Psoas muscle (tissue), 8 donors: ENCODE measurements around the gene PPBP. TPM values are rescaled to one million over a fixed set of nuclear protein-coding genes. Genes with fewer than 3 reads are reported as not detected.

ENCODE experiments used
- ATAC-seq, 4 donors: fragments of 200-7000 bp; cut with Tn5 transposase; one replicate each; pipeline ENCODE4 v1.9.1; 2020; ENCODE audit warnings: moderate library complexity in 3 of 4, mild to moderate bottlenecking in 2 of 4
- DNase-seq, 2 donors: peaks; one replicate each; pipeline ENCODE4 v3.0.0-alpha.2; 2020
- H3K27ac ChIP-seq: fragments of 200-600 bp; one replicate; pipeline ENCODE4 v1.8.0; 2022
- H3K27me3 ChIP-seq, 3 donors: fragments of 200-600 bp in 1 of 3; one replicate each; pipeline versions ENCODE4 v1.6.1 to v1.8.0; 2013 to 2022; ENCODE audit warnings: low read length in 2 of 3, mild to moderate bottlenecking in 2 of 3, moderate library complexity in 1 of 3; ENCODE audit not compliant: insufficient read depth in 3 of 3
- H3K36me3 ChIP-seq, 2 donors: fragments of 200-600 bp in 1 of 2; one replicate each; pipeline versions ENCODE4 v1.6.1 to v1.8.0; 2013 to 2022; ENCODE audit warnings: low read depth in 1 of 2, mild to moderate bottlenecking in 1 of 2, moderate library complexity in 1 of 2; ENCODE audit not compliant: insufficient read depth in 1 of 2
- H3K4me1 ChIP-seq: fragments of 200-600 bp; one replicate; pipeline ENCODE4 v1.8.0; 2022
- H3K4me3 ChIP-seq: fragments of 200-600 bp; one replicate; pipeline ENCODE4 v1.8.0; 2022; ENCODE audit warnings: mild to moderate bottlenecking
- H3K9me3 ChIP-seq: fragments of 200-600 bp; one replicate; pipeline ENCODE4 v1.8.0; 2022
- WGBS, 3 donors: extraction: QIAGEN DNeasy Blood & Tissue Kit; methylation state at CpG; one replicate each; pipeline versions ENCODE4 v1.1.6 to v1.1.7; 2013; 5-methylcytosine and 5-hydroxymethylcytosine counted together
- intact Hi-C, 2 donors: fragments of 100-400 bp; cut with DNase I; formaldehyde crosslinking; loops; one replicate each; pipeline versions ENCODE4 v1.11.0 to v1.14.2; 2022
- polyA plus RNA-seq, 3 donors: library from polyadenylated mRNA; stranded (reverse); fragments of 200-250 nt; gene quantifications; one replicate each; pipeline ENCODE4 v1.2.3, GENCODE V29; 2013
- total RNA-seq, 4 donors: library from RNA; stranded (reverse); fragmentation: NEBNext Ultra II Directional in 2 of 4; extraction: Animal tissue kit (Norgen Biotek cat#: 25700) in 2 of 4; gene quantifications; one replicate each; pipeline versions ENCODE4 v1.2.1 to v1.2.4, GENCODE V29; 2021 to 2023
- TF ChIP-seq, protein P1 (sequence below): fragments of 200-600 bp; IDR thresholded peaks from one replicate; pipeline ENCODE4 v1.8.0; 2022; ENCODE audit warnings: antibody characterized with exemption
- donor health status: healthy with polysubstance abuse.
- donor health status: DM: no; HTN: no; CAD: no; lungs with moderate emphysema.
- donor health status: Bipolar disorder and iron deficiency.
- donor health status: healthy.
- donor health status: DM: yes; HTN: yes; CAD: no.
- donor health status: DM: no; HTN: no; CAD: no.
- donor health status: DM: no; HTN: no; CAD: no.
- donor health status: DM: yes; HTN: yes; CAD: no.

The PPBP gene
- total and polyA plus RNA-seq, 7 donors: 0.44 to 2.5 (median 1.4) TPM; not detected in 4

DNA sequence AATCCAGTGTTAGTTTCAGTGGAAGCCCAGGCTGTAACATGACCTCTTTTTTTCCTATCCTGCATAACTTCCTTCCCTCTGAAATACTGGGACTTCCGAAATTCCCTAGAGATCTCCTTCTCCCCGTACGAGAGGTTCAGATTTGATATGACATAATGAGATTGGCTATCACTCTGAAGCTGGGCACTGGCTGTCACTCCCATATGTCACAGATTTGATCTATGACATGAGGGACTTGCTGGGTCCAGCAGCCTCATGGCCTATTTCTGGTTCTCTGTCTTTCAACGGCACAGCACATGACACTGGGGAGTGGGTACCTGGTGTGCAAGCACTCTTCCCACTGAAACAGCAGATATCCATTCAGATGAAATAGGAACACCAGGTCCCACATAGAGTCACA lies 42.9 kb downstream of the PPBP start:
- no peak for DNase-seq
- TF ChIP-seq, protein P1, sequence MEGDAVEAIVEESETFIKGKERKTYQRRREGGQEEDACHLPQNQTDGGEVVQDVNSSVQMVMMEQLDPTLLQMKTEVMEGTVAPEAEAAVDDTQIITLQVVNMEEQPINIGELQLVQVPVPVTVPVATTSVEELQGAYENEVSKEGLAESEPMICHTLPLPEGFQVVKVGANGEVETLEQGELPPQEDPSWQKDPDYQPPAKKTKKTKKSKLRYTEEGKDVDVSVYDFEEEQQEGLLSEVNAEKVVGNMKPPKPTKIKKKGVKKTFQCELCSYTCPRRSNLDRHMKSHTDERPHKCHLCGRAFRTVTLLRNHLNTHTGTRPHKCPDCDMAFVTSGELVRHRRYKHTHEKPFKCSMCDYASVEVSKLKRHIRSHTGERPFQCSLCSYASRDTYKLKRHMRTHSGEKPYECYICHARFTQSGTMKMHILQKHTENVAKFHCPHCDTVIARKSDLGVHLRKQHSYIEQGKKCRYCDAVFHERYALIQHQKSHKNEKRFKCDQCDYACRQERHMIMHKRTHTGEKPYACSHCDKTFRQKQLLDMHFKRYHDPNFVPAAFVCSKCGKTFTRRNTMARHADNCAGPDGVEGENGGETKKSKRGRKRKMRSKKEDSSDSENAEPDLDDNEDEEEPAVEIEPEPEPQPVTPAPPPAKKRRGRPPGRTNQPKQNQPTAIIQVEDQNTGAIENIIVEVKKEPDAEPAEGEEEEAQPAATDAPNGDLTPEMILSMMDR: no peak
- Histone ChIP-seq H3K4me1 (no peaks in the 10 kb centered on the region), H3K36me3 (no peaks in the 10 kb centered on the region), H3K27me3 (peaks cover 0 to 40% (median 6%) of the 10 kb centered on the region in 3 donors), H3K27ac (no peak overlapping the region), H3K9me3 (no peaks in the 10 kb centered on the region), H3K4me3 (no peak overlapping the region)
- intact Hi-C loops: no loop called here
- no peak for ATAC-seq
- whole genome bisulfite sequencing, 3 donors: 17 to 46% (median 30%) methylated on average over 4 of the region's 4 CpGs

DNA sequence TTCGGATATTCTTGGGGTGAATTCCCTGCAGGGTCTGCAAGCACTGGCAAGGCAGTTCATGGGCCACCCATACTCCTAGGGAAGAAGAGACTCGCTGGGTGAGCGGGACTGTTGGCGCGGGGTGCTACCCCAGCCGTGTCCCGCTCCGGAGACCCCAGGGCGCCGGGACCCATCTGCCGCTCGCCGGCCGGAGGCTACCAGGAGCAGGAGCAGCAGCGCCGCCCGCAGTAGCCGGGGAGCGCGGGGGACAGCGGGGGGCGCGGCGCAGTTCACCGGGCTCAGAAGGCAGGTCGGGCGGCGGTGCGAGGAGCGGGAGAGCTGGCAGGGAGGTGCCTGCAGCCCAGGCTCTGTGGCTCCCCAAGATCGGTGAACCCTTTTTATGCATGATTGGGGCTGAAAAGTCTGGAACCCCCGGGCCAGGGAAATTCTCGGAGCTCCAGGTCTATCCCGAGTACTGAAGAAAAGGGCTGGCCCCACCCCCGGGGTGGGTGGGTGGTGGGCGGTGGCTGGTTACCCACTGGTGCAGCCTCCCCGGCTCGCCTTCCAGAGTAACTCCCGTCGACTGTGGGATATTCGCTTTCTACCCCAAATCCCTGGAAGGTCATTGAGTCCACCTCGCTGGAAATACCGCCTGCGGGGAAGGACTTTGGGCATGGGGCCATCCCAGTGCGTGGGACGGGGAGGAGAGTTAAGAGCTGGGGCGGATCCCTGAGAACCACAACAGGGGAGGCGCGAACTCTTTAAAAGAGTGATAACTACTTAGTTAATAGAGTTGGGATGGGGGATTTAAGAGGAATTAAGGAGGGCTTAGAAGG lies 43.7 kb downstream of the PPBP start:
- intact Hi-C loops: no loop called here
- no peaks in the 10 kb centered on the region for H3K4me1 ChIP-seq

DNA sequence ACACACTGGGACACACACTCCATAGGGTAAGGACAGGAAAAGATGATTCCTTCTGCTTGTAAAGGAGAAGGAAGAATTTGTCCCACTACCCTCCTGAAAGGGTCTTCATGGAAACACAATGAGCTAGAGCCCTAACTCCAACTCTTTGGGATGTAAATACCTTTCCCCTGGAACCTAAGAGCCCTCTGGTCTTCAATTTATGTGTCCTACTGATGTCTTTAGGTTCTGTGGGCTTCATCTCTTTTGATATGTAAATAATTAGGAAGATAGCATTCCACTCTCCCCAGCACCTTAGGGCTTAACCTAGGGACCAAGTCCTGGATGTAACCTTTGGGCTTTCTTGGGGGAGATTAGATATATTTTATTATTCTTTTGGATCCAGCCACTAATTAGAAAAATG lies 44.4 kb downstream of the PPBP start:
- Histone ChIP-seq H3K27me3 (peaks cover 0 to 40% (median 6%) of the 10 kb centered on the region in 3 donors), H3K36me3 (no peaks in the 10 kb centered on the region), H3K4me1 (no peaks in the 10 kb centered on the region), H3K9me3 (no peaks in the 10 kb centered on the region), H3K27ac (no peak overlapping the region), H3K4me3 (no peak overlapping the region)
- no peak for ATAC-seq
- TF ChIP-seq, protein P1: no peak
- intact Hi-C loops: no loop called here
- no peak for DNase-seq

More for the DNA sequence above, 43.7 kb downstream of the PPBP start:
- Histone ChIP-seq H3K36me3 (no peaks in the 10 kb centered on the region), H3K27ac (no peak overlapping the region), H3K9me3 (no peaks in the 10 kb centered on the region), H3K27me3 (peaks cover 0 to 40% (median 6%) of the 10 kb centered on the region in 3 donors), H3K4me3 (peak overlapping the region; percentile 48)
- TF ChIP-seq, protein P1: no peak
- 3 to 4% (median 4%) methylated on average over 46 to 49 of the region's 49 CpGs for WGBS, 3 donors
- peak in 1 of 2 donors; percentile 13 for DNase-seq
- ATAC-seq: peak in 1 of 4 donors; percentile 25

DNA sequence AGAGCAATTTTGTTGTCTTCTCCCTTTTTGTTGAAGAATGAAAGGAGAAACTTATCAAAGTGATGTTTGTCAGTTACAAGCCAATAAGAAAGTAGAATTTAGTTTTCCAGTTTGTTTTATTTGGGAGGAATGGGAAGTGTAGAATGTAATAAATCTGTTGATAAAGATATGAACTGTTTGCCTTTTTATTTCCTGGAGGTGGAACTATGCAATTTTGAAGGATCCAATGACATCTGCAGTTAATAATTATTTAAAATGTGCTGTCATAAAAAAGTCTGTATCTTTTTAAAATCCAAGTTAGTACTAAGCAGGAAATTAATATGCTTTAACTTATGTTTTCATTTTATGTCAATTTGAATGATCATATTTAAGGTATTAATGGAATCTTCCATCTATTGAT lies 51.0 kb downstream of the PPBP start:
- intact Hi-C loops: no loop called here

More for the DNA sequence above, 51.0 kb downstream of the PPBP start:
- TF ChIP-seq, protein P1: no peak
- no peak overlapping the region for H3K27ac ChIP-seq
- H3K36me3 ChIP-seq: no peaks in the 10 kb centered on the region
- no peak for DNase-seq
- H3K4me1 ChIP-seq: no peaks in the 10 kb centered on the region
- H3K27me3 ChIP-seq: no peaks in the 10 kb centered on the region
- no peak for ATAC-seq
- H3K4me3 ChIP-seq: no peak overlapping the region
- no peaks in the 10 kb centered on the region for H3K9me3 ChIP-seq

Other genes with a start within 250 kb of the PPBP start
- 1 to 10 TPM in 1 of 4 donors, under 1 TPM in 2, not detected in 1; 0.21 to 8.1 (median 0.52) TPM for gene CXCL8, start 247.6 kb downstream of the PPBP start, total RNA-seq
- 1 to 10 TPM in 1 of 3 donors, under 1 TPM in 2; 0.21 to 2.8 (median 0.25) TPM for gene CXCL8, start 247.6 kb downstream of the PPBP start, polyA plus RNA-seq
- under 1 TPM in 2 of 4 donors, not detected in 2; 0.21 to 0.54 TPM for gene CXCL6, start 151.5 kb downstream of the PPBP start, total RNA-seq
- under 1 TPM in 2 of 3 donors, not detected in 1; 0.04 to 0.07 TPM for gene CXCL6, start 151.5 kb downstream of the PPBP start, polyA plus RNA-seq
- not detected for gene PF4V1, start 134.9 kb downstream of the PPBP start, total RNA-seq
- under 1 TPM in 1 of 3 donors, not detected in 2; 0.14 TPM for gene PF4V1, start 134.9 kb downstream of the PPBP start, polyA plus RNA-seq
- gene CXCL1, start 118.8 kb downstream of the PPBP start, total RNA-seq: 1 to 10 TPM in 2 of 4 donors, under 1 TPM in 2; 0.26 to 4.2 (median 1.4) TPM
- 1 to 10 TPM; 1.2 to 2.1 (median 1.6) TPM for gene CXCL1, start 118.8 kb downstream of the PPBP start, polyA plus RNA-seq
- gene PF4, start 6.2 kb downstream of the PPBP start, total RNA-seq: 1 to 10 TPM in 1 of 4 donors, not detected in 3; 1.4 TPM
- gene PF4, start 6.2 kb downstream of the PPBP start, polyA plus RNA-seq: under 1 TPM in 1 of 3 donors, not detected in 2; 0.25 TPM
- gene CXCL5, start 10.5 kb upstream of the PPBP start, total RNA-seq: under 1 TPM; 0.08 to 0.52 (median 0.15) TPM
- under 1 TPM; 0.03 to 0.08 (median 0.05) TPM for gene CXCL5, start 10.5 kb upstream of the PPBP start, polyA plus RNA-seq
- gene CXCL3, start 50.5 kb upstream of the PPBP start, total RNA-seq: 1 to 10 TPM in 1 of 4 donors, under 1 TPM in 3; 0.40 to 2.4 (median 0.77) TPM
- 1 to 10 TPM in 1 of 3 donors, under 1 TPM in 2; 0.43 to 1.4 (median 0.46) TPM for gene CXCL3, start 50.5 kb upstream of the PPBP start, polyA plus RNA-seq
- 10 to 100 TPM in 2 of 4 donors, 1 to 10 TPM in 2; 5.8 to 14.2 (median 10.1) TPM for gene CXCL2, start 111.0 kb upstream of the PPBP start, total RNA-seq
- 10 to 100 TPM in 1 of 3 donors, 1 to 10 TPM in 2; 6.1 to 10.5 (median 8.3) TPM for gene CXCL2, start 111.0 kb upstream of the PPBP start, polyA plus RNA-seq
- gene MTHFD2L, start 169.9 kb upstream of the PPBP start, total RNA-seq: 10 to 100 TPM in 2 of 4 donors, 1 to 10 TPM in 2; 6.4 to 10.4 (median 9.7) TPM
- gene MTHFD2L, start 169.9 kb upstream of the PPBP start, polyA plus RNA-seq: 10 to 100 TPM in 1 of 3 donors, 1 to 10 TPM in 2; 4.3 to 11.6 (median 7.3) TPM